Hepatocyte (in vitro differentiated cells): ENCODE measurements around the gene MIX23. TPM values are rescaled to one million over a fixed set of nuclear protein-coding genes. Genes with fewer than 3 reads are reported as not detected.

Experiments used
- DNase-seq: peaks from one replicate; pipeline ENCODE4 v3.0.0-alpha.2; 2016; ENCODE audit warnings: low spot score
- H2AFZ ChIP-seq: fragments of 200-600 bp; sonication (generic); 2 replicates; pipeline ENCODE4 v1.6.0; 2016; ENCODE audit warnings: antibody characterized with exemption, mild to moderate bottlenecking
- H3K27ac ChIP-seq: fragments of 200-600 bp; sonication (generic); 2 replicates; pipeline ENCODE4 v1.5.1; 2016; ENCODE audit warnings: mild to moderate bottlenecking
- H3K27me3 ChIP-seq: fragments of 200-600 bp; sonication (generic); 2 replicates; pipeline ENCODE4 v1.6.1; 2016
- H3K36me3 ChIP-seq: fragments of 200-600 bp; sonication (generic); replicated peaks from 2 replicates; pipeline ENCODE4 v1.5.1; 2016; ENCODE audit warnings: low read depth; ENCODE audit not compliant: insufficient read depth
- H3K4me1 ChIP-seq: fragments of 200-600 bp; sonication (generic); 2 replicates; pipeline ENCODE4 v1.5.1; 2016; ENCODE audit warnings: mild to moderate bottlenecking, moderate library complexity; ENCODE audit not compliant: insufficient read depth
- H3K4me2 ChIP-seq: fragments of 200-600 bp; sonication (generic); 2 replicates; pipeline ENCODE4 v1.6.0; 2016
- H3K4me3 ChIP-seq: fragments of 200-600 bp; sonication (generic); 2 replicates; pipeline ENCODE4 v1.5.1; 2016; ENCODE audit warnings: mild to moderate bottlenecking
- H3K79me2 ChIP-seq: fragments of 200-600 bp; sonication (generic); 2 replicates; pipeline ENCODE4 v1.6.0; 2017; ENCODE audit warnings: mild to moderate bottlenecking
- H3K9me2 ChIP-seq: fragments of 200-600 bp; sonication (generic); replicated peaks from 2 replicates; pipeline ENCODE4 v1.6.0; 2017; ENCODE audit warnings: mild to moderate bottlenecking; ENCODE audit not compliant: insufficient read depth
- H3K9me3 ChIP-seq: fragments of 200-600 bp; sonication (generic); 2 replicates; pipeline ENCODE4 v1.5.1; 2016; ENCODE audit warnings: low read depth, mild to moderate bottlenecking
- H4K20me1 ChIP-seq: fragments of 200-600 bp; sonication (generic); 2 replicates; pipeline ENCODE4 v1.6.0; 2016; ENCODE audit warnings: mild to moderate bottlenecking; ENCODE audit not compliant: insufficient read depth, poor library complexity, severe bottlenecking
- CTCF ChIP-seq: fragments of 200-600 bp; sonication (generic); IDR thresholded peaks from 2 replicates; pipeline ENCODE4 v1.5.1; 2016; ENCODE audit warnings: antibody characterized with exemption, mild to moderate bottlenecking; ENCODE audit not compliant: poor library complexity
- EZH2 ChIP-seq: fragments of 200-600 bp; sonication (generic); IDR thresholded peaks from 2 replicates; pipeline ENCODE4 v1.6.1; 2016; ENCODE audit warnings: antibody characterized with exemption, mild to moderate bottlenecking, borderline replicate concordance
- EZH2phosphoT487 ChIP-seq: fragments of 200-600 bp; sonication (generic); IDR thresholded peaks from one replicate; pipeline ENCODE4 v1.6.1; 2018; ENCODE audit warnings: antibody characterized with exemption, mild to moderate bottlenecking, low read depth, moderate library complexity; ENCODE audit not compliant: unreplicated experiment, severe bottlenecking
- WGBS: methylation state at CpG from one replicate; pipeline ENCODE4 v1.1.6; 2016; ENCODE audit warnings: low lambda C conversion rate; ENCODE audit errors: missing lambda C conversion rate; 5-methylcytosine and 5-hydroxymethylcytosine counted together
- polyA plus RNA-seq: library from polyadenylated mRNA; unstranded; fragments of >200 nt; fragmentation: Nextera tagmentation; extraction: Ambion mirVana; gene quantifications from 2 replicates; pipeline ENCODE4 v1.2.1, GENCODE V29; 2016
- total RNA-seq: library from RNA; depleted of rRNA; stranded (reverse); fragments of >200 nt; gene quantifications from 2 replicates; pipeline ENCODE4 v1.2.3, GENCODE V29; 2014

The MIX23 gene
- 42.0 and 57.1 TPM in 2 replicates for total RNA-seq
- 42.8 and 46.4 TPM in 2 replicates for polyA plus RNA-seq

- H4K20me1 ChIP-seq, result no peaks in the 10 kb centered on the region
- 4% methylated on average over 29 of the region's 31 CpGs for WGBS
- H3K4me3 ChIP-seq, result peak within 1 kb of the TSS; percentile 74
- H3K27me3 ChIP-seq, result no peaks in the 10 kb centered on the region
- H3K79me2 ChIP-seq, result peaks cover 79% of the 10 kb centered on the region
- no peaks in the 10 kb centered on the region for H3K9me2 ChIP-seq
- H2AFZ ChIP-seq, result peak within 1 kb of the TSS; percentile 97
- H3K9me3 ChIP-seq, result no peaks in the 10 kb centered on the region
- H3K4me1 ChIP-seq, result peaks cover 7% of the 10 kb centered on the region
- peak within 1 kb of the TSS; percentile 86 for H3K4me2 ChIP-seq
- TF ChIP-seq CTCF (no peak), EZH2phosphoT487 (no peak), EZH2 (no peak)
- H3K36me3 ChIP-seq, result no peaks in the 10 kb centered on the region
- DNase-seq, result peak; percentile 90
- peak within 1 kb of the TSS; percentile 93 for H3K27ac ChIP-seq
Measured at GRCh38 chr3:122382888-122383666, at the start of gene MIX23. Gene MIX23 (minus strand): TSS chr3:122383231. CDS start chr3:122383224, 7 bp downstream.

GRCh38 chr3:122430371-122430770 lies 47.3 kb upstream of the MIX23 start:
- 98% methylated on average over 2 of the region's 2 CpGs for WGBS
- Histone ChIP-seq H3K4me1 (no peaks in the 10 kb centered on the region), H3K4me3 (no peak overlapping the region), H3K9me3 (no peaks in the 10 kb centered on the region), H4K20me1 (no peaks in the 10 kb centered on the region), H3K4me2 (no peak overlapping the region), H3K36me3 (no peaks in the 10 kb centered on the region), H3K27ac (no peak overlapping the region), H3K79me2 (no peaks in the 10 kb centered on the region), H3K9me2 (no peaks in the 10 kb centered on the region), H3K27me3 (no peaks in the 10 kb centered on the region), H2AFZ (no peak overlapping the region)
- TF ChIP-seq EZH2phosphoT487 (no peak), CTCF (no peak), EZH2 (no peak)
- DNase-seq, result no peak

GRCh38 chr3:122427857-122428471 lies 44.9 kb upstream of the MIX23 start:
- Histone ChIP-seq H3K9me2 (no peaks in the 10 kb centered on the region), H3K4me3 (no peak overlapping the region), H3K4me1 (no peaks in the 10 kb centered on the region), H3K27ac (no peak overlapping the region), H4K20me1 (no peaks in the 10 kb centered on the region), H3K9me3 (no peaks in the 10 kb centered on the region), H3K36me3 (no peaks in the 10 kb centered on the region), H3K27me3 (no peaks in the 10 kb centered on the region), H3K4me2 (no peak overlapping the region), H2AFZ (no peak overlapping the region), H3K79me2 (peaks cover 6% of the 10 kb centered on the region)
- TF ChIP-seq EZH2phosphoT487 (no peak), EZH2 (no peak), CTCF (no peak)
- DNase-seq, result no peak
- WGBS, result 91% methylated on average over 2 of the region's 2 CpGs
